ENCODE results near the gene CDT1.

CDT1 gene

DNA sequence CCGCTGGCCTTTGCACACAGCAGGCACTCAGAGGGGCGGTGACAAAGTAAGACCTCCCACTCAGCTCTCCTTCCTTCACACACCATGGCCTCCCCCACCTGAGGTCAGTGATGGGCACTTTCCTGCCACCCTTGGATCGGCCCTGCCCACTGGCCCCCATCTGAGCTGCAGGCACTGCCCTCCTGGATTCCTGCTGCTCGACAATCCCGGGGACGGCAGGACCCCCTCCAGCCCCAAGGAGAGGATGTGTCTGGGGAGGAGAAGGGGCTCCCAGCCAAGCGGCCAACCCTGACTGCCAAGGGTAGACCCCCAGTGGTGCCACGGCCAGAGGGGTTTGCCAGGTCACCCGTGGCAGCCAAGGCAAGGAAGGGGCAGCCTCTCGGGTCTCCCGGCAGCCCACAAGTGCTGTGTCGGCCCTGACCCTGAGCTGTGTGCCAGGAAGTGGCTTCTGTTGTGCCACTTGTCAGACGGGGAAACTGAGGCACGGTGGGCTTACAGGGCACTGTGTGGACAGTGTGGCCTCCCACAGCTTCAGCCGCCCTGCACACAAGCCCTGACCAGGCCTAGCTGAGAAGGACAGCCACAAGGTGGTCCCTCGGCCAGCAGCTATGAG is 41.2 kb upstream of the CDT1 start:
- no peaks in the 10 kb centered on the region for H3K27me3 ChIP-seq (ENCODE audit: insufficient read depth, low read length)
- no peak overlapping the region for H3K27ac ChIP-seq (ENCODE audit: low read depth, low read length)
- DNase-seq = no peak
- H3K4me3 ChIP-seq (ENCODE audit: low read depth, low read length) = no peak overlapping the region
- no CpG with 5 or more reads among the region's 16 CpGs for WGBS (ENCODE audit: extremely low coverage, insufficient coverage, insufficient read length)
- peaks cover 15% of the 10 kb centered on the region for H3K79me2 ChIP-seq (ENCODE audit: control insufficient read depth, insufficient read depth, low read length, poor library complexity)
- no peak overlapping the region for H2AFZ ChIP-seq (ENCODE audit: insufficient read depth, low read length, poor library complexity)
- no peak overlapping the region for H4K8ac ChIP-seq (ENCODE audit: low read depth, low read length)
- H3K4me1 ChIP-seq (ENCODE audit: control insufficient read depth in 1 of 2, insufficient read depth in 2 of 2, low read length in 2 of 2) = peaks cover 51 to 64% of the 10 kb centered on the region in 2 experiments
- H4K12ac ChIP-seq (ENCODE audit: low read depth, low read length) = no peak overlapping the region
- H3K18ac ChIP-seq (ENCODE audit: low read length) = peak overlapping the region; percentile 68
- peaks cover 6% of the 10 kb centered on the region for H3K9me3 ChIP-seq (ENCODE audit: insufficient read depth, low read depth, low read length)
- H3K4me2 ChIP-seq (ENCODE audit: low read length) = no peak overlapping the region
- H2BK120ac ChIP-seq (ENCODE audit: insufficient read depth, low read length, poor library complexity) = no peak overlapping the region
- H3K36me3 ChIP-seq (ENCODE audit: control insufficient read depth in 1 of 2, insufficient read depth in 2 of 2, low read length in 2 of 2) = peaks cover 7% of the 10 kb centered on the region in 2 experiments
- peak overlapping the region; percentile 64 for H2AK5ac ChIP-seq (ENCODE audit: low read length)
- H3K23ac ChIP-seq (ENCODE audit: low read length) = no peak overlapping the region
- H2BK12ac ChIP-seq (ENCODE audit: low read length) = peak overlapping the region; percentile 2
- H2BK5ac ChIP-seq (ENCODE audit: low read depth, low read length, poor library complexity) = no peak overlapping the region
- H3K14ac ChIP-seq (ENCODE audit: low read length) = peak overlapping the region; percentile 24
- no peak overlapping the region for H4K91ac ChIP-seq (ENCODE audit: low read depth, low read length)
- no peak overlapping the region for H3K9ac ChIP-seq (ENCODE audit: low read length)
- peak overlapping the region; percentile 54 for H3K4ac ChIP-seq (ENCODE audit: low read depth, low read length)
- H3K79me1 ChIP-seq (ENCODE audit: low read length) = peaks cover 19% of the 10 kb centered on the region

- H3K4me1 ChIP-seq (ENCODE audit: control insufficient read depth in 1 of 2, insufficient read depth in 2 of 2, low read length in 2 of 2) = peaks cover 57 to 69% of the 10 kb centered on the region in 2 experiments
- no CpG with 5 or more reads among the region's 10 CpGs for WGBS (ENCODE audit: extremely low coverage, insufficient coverage, insufficient read length)
- H4K91ac ChIP-seq (ENCODE audit: low read depth, low read length) = peak overlapping the region; percentile 17
Measured at GRCh38 chr16:88762941-88763340, 40.6 kb upstream of the CDT1 start.

DNA sequence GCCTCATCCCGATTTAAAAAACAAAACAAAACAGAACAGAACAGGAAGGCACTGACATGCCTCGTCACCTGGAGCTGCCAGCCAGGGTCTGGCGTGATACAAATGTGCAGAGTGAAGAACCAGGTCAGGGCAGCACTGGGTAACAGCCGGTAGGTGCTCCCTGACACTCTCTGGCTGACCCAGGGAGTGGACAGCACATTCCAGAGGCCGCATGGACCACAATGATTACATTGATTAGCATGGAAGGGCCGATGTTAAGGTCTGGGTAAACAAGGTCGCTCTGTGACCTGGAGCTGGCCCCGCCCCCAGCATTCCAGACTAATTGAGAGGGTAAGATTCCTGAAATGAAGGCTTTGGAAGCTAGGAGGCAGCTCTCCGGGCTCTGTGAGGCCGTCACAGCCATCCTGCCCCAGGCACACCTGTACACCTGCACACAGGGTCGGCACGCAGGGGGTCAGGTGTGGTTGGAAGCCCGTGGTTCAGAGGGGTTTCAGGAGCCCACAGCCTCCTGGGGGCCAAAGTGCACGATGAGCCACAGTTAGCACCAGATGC is 40.0 kb upstream of the CDT1 start:
- Histone ChIP-seq H2BK120ac (ENCODE audit: insufficient read depth, low read length, poor library complexity) (peak overlapping the region; percentile 61), H3K14ac (ENCODE audit: low read length) (no peak overlapping the region), H4K91ac (ENCODE audit: low read depth, low read length) (peak overlapping the region; percentile 40), H3K4me1 (ENCODE audit: control insufficient read depth in 1 of 2, insufficient read depth in 2 of 2, low read length in 2 of 2) (peaks cover 61 to 76% of the 10 kb centered on the region in 2 experiments), H2AK5ac (ENCODE audit: low read length) (peak overlapping the region; percentile 20), H3K4ac (ENCODE audit: low read depth, low read length) (no peak overlapping the region), H3K9ac (ENCODE audit: low read length) (no peak overlapping the region), H3K27ac (ENCODE audit: low read depth, low read length) (peak overlapping the region; percentile 53), H4K12ac (ENCODE audit: low read depth, low read length) (no peak overlapping the region), H3K9me3 (ENCODE audit: insufficient read depth, low read depth, low read length) (peaks cover 3% of the 10 kb centered on the region), H3K18ac (ENCODE audit: low read length) (peak overlapping the region; percentile 26), H3K79me1 (ENCODE audit: low read length) (peaks cover 19% of the 10 kb centered on the region), H3K23ac (ENCODE audit: low read length) (no peak overlapping the region), H3K4me2 (ENCODE audit: low read length) (peak overlapping the region; percentile 21), H4K8ac (ENCODE audit: low read depth, low read length) (no peak overlapping the region), H3K36me3 (ENCODE audit: control insufficient read depth in 1 of 2, insufficient read depth in 2 of 2, low read length in 2 of 2) (peaks cover 7% of the 10 kb centered on the region in 2 experiments), H2BK12ac (ENCODE audit: low read length) (peak overlapping the region; percentile 7), H3K79me2 (ENCODE audit: control insufficient read depth, insufficient read depth, low read length, poor library complexity) (peaks cover 15% of the 10 kb centered on the region), H3K4me3 (ENCODE audit: low read depth, low read length) (no peak overlapping the region), H2BK5ac (ENCODE audit: low read depth, low read length, poor library complexity) (no peak overlapping the region), H2AFZ (ENCODE audit: insufficient read depth, low read length, poor library complexity) (no peak overlapping the region), H3K27me3 (ENCODE audit: insufficient read depth, low read length) (no peaks in the 10 kb centered on the region)
- WGBS (ENCODE audit: extremely low coverage, insufficient coverage, insufficient read length) = no CpG with 5 or more reads among the region's 14 CpGs
- DNase-seq = peak; percentile 96 to 98

More at GRCh38 chr16:88762941-88763340, 40.6 kb upstream of the CDT1 start:
- H3K36me3 ChIP-seq (ENCODE audit: control insufficient read depth in 1 of 2, insufficient read depth in 2 of 2, low read length in 2 of 2) = peaks cover 7% of the 10 kb centered on the region in 2 experiments
- H3K4me3 ChIP-seq (ENCODE audit: low read depth, low read length) = no peak overlapping the region
- H3K9me3 ChIP-seq (ENCODE audit: insufficient read depth, low read depth, low read length) = peaks cover 6% of the 10 kb centered on the region
- peak overlapping the region; percentile 68 for H3K18ac ChIP-seq (ENCODE audit: low read length)
- H3K14ac ChIP-seq (ENCODE audit: low read length) = peak overlapping the region; percentile 24
- H2BK12ac ChIP-seq (ENCODE audit: low read length) = no peak overlapping the region
- no peak overlapping the region for H2BK5ac ChIP-seq (ENCODE audit: low read depth, low read length, poor library complexity)
- peak; percentile 97 to 98 for DNase-seq
- H2AFZ ChIP-seq (ENCODE audit: insufficient read depth, low read length, poor library complexity) = no peak overlapping the region
- no peak overlapping the region for H3K23ac ChIP-seq (ENCODE audit: low read length)
- peak overlapping the region; percentile 54 for H3K4ac ChIP-seq (ENCODE audit: low read depth, low read length)
- no peak overlapping the region for H3K9ac ChIP-seq (ENCODE audit: low read length)
- peaks cover 19% of the 10 kb centered on the region for H3K79me1 ChIP-seq (ENCODE audit: low read length)
- H2BK120ac ChIP-seq (ENCODE audit: insufficient read depth, low read length, poor library complexity) = no peak overlapping the region
- no peaks in the 10 kb centered on the region for H3K27me3 ChIP-seq (ENCODE audit: insufficient read depth, low read length)
- H3K4me2 ChIP-seq (ENCODE audit: low read length) = no peak overlapping the region
- no peak overlapping the region for H3K27ac ChIP-seq (ENCODE audit: low read depth, low read length)
- no peak overlapping the region for H4K12ac ChIP-seq (ENCODE audit: low read depth, low read length)
- no peak overlapping the region for H4K8ac ChIP-seq (ENCODE audit: low read depth, low read length)
- H2AK5ac ChIP-seq (ENCODE audit: low read length) = peak overlapping the region; percentile 21
- peaks cover 15% of the 10 kb centered on the region for H3K79me2 ChIP-seq (ENCODE audit: control insufficient read depth, insufficient read depth, low read length, poor library complexity)

DNA sequence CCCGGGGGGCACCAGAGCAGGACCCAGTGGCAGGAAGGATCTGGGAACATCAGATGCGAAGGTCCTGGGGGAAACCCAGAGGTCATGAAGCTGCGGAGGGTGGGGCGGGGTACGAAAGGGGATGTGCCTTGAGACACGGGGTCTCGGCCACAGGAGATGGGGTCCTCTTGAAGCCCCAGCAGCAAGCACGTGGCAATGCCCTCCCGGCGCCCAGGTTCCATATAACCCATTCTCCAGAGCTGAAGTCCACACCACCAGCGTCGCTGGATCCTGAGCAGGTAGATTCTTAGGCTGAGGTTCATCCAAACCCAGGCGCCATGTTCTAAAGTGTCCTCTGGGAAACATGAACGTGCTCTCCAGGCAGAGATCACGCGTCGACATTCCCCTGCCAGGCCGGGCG is 39.5 kb upstream of the CDT1 start:
- Histone ChIP-seq H4K8ac (ENCODE audit: low read depth, low read length) (no peak overlapping the region), H3K27me3 (ENCODE audit: insufficient read depth, low read length) (no peaks in the 10 kb centered on the region), H3K4me3 (ENCODE audit: low read depth, low read length) (no peak overlapping the region), H2AFZ (ENCODE audit: insufficient read depth, low read length, poor library complexity) (no peak overlapping the region), H3K18ac (ENCODE audit: low read length) (peak overlapping the region; percentile 26), H3K9me3 (ENCODE audit: insufficient read depth, low read depth, low read length) (peaks cover 3% of the 10 kb centered on the region), H3K23ac (ENCODE audit: low read length) (no peak overlapping the region), H2BK120ac (ENCODE audit: insufficient read depth, low read length, poor library complexity) (peak overlapping the region; percentile 61), H2AK5ac (ENCODE audit: low read length) (peak overlapping the region; percentile 20), H4K12ac (ENCODE audit: low read depth, low read length) (no peak overlapping the region), H2BK12ac (ENCODE audit: low read length) (peak overlapping the region; percentile 27), H2BK5ac (ENCODE audit: low read depth, low read length, poor library complexity) (peak overlapping the region; percentile 41), H3K36me3 (ENCODE audit: control insufficient read depth in 1 of 2, insufficient read depth in 2 of 2, low read length in 2 of 2) (peaks cover 7% of the 10 kb centered on the region in 2 experiments), H4K91ac (ENCODE audit: low read depth, low read length) (peak overlapping the region; percentile 40), H3K14ac (ENCODE audit: low read length) (peak overlapping the region; percentile 46), H3K9ac (ENCODE audit: low read length) (no peak overlapping the region), H3K4ac (ENCODE audit: low read depth, low read length) (peak overlapping the region; percentile 3), H3K79me1 (ENCODE audit: low read length) (peaks cover 19% of the 10 kb centered on the region), H3K4me1 (ENCODE audit: control insufficient read depth in 1 of 2, insufficient read depth in 2 of 2, low read length in 2 of 2) (peaks cover 62 to 79% of the 10 kb centered on the region in 2 experiments), H3K27ac (ENCODE audit: low read depth, low read length) (peak overlapping the region; percentile 50), H3K79me2 (ENCODE audit: control insufficient read depth, insufficient read depth, low read length, poor library complexity) (peaks cover 15% of the 10 kb centered on the region), H3K4me2 (ENCODE audit: low read length) (peak overlapping the region; percentile 6)
- WGBS (ENCODE audit: extremely low coverage, insufficient coverage, insufficient read length) = no CpG with 5 or more reads among the region's 19 CpGs
- DNase-seq = peak in 1 of 2 donors; percentile 35

Data from trophoblast cell (in vitro differentiated cells and primary cell).